Stimulated activated CD4-positive, alpha-beta T cell treated with anti-CD3 and anti-CD28 coated beads, Interleukin-12 subunit alpha, Interleukin-12 subunit beta, amount 100 ng/mL, for 48 hours (primary cell): ENCODE measurements around the gene ABCC1.
"Not testable (repeated sequence)": the region's sequence is repeated elsewhere in the genome, so short reads cannot be mapped to it uniquely, and the experiment has no call there.

Experiments
- DNase-seq, 3 donors: peaks; one replicate each; pipeline ENCODE4 v3.0.0-alpha.2; 2020; ENCODE audit warnings: low read depth in 2 of 3, low spot score in 1 of 3

The ABCC1 gene

DNA sequence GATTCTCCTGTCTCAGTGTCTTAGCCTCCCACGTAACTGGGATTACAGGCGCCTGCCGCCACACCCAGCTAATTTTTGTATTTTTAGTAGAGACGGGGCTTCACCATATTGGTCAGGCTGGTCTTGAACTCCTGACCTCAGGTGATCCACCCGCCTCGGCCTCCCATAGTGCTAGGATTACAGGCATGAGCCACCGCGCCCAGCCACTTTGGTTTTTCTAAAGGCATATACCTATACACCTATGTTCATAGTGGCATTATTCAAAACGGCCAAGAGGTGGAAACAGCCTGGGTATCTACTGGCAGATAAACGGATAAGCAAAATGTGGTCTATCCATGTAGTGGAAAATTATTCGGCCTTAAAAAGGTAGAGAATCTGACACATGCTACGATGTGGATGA lies 203.6 kb downstream of the ABCC1 start:
- not testable (repeated sequence) for DNase-seq

DNA sequence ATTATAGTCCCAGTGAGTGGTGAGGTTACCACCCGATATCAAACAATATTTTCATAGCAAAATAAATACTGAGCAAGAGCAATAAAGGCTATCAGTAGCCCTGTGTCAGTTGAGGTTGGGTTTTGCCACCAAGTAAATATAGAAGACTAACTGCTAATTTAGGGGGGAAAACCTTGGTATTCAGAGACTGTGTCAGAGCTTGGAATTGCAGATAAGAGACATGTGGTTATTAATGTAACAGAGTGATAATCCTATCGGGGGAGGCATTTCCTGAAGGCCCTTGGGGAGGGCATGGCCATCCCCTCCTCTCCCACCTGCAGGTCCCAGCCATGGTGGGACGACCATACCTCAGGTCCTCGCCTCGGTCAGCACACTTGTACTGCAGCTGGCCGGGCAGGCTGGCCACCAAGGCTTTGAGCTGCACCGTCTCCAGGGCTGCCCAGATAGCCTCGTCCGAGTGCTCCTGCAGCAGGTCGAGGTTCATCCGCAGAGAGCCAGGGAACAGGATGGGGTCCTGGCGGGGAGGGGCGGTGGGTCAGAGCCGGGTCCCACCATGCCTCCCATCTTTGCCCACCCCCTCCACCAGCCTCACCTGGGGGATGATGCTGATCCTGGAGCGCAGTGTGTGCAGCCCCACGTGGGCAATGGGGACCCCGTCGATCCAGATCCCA lies 205.0 kb downstream of the ABCC1 start:
- no peak for DNase-seq

DNA sequence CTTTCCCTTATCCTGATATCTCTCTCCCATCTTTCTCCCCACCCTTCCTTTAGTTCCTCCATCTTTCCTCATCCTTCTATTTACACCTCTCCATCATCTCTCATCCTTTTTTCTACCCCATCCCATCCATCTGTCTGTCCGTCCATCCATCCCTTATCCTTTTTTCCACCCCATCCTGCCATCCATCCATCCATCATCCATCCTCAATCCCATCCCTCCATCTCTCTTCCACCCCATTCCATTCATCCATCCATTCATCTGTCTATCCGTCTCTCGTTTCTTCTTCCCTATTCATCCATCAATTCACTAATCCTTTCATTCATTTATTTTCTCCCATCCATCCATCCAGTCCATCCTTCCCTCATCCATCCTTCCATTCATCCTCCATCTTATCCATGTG lies 205.8 kb downstream of the ABCC1 start:
- DNase-seq = no peak

DNA sequence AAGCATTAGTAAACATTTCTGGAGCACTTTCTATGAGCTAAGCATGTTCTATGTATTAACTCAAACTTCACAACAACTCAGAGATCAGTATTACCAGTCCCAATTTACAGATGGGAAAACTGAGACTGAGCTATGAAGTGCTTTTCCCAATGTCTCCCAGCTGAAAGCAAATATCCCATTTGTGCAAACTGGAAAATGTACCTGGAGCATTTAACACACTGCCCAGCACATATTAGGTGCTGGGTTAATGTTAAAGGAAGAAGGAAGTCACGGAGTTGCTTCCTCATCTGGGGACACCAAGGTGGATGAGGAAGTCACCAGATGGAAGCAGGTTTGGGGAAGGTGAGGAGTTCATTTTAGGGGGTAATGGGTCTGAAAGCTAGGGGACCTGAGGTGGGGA lies 207.8 kb downstream of the ABCC1 start:
- DNase-seq = no peak

DNA sequence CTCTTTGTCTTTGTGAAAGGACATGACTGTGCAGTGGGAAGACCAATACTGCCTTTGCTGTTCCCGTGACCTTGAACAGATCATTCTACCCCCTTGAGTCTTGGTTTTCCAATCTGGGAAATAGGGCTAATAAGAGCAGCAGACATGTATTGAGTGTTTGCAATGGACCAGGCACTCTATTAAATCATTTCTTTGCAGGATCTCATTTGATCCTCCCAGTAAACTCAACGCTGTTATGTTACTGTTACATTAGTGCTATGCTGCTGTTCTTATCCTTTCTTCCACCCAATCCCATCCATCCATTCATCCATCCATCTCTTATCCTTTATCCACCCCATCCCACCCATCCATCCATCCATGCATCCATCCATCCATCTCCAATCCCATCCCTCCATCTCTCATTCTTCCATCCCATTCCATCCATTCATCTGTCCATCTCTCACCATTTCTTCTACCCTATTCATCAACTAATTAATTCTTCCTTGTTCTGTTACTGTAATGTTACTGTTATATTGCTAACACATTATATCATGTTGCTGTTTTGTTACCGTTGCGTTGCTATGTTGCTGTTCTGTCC lies 208.8 kb downstream of the ABCC1 start:
- DNase-seq = no peak

DNA sequence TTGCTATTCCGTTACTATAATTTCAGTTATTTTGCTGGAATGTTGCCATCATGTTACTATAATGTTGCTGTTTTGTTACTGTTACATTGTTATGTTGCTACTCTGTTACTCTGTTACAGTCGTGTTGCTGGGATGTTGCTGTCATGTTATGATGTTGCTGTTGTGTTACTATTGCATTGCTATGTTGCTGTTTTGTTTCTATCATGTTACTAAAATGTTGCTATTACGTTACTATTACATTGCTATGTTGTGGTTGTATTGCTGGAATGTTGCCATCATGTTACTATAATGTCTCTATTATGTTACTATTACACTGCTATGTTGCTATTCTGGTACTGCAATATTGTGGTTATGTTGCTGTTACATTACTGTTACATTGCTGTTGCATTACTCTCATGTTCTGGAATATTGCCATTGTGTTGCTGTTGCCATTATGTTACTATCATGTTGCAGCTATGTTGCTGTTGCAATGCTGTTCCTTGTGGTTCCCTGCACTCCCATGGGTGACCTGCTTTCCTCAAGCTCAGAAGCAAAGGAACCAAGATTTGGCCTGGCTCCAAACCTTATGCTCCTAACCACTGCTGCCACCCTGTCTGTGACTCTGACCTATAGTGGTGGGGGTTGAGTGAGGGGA lies 209.4 kb downstream of the ABCC1 start:
- DNase-seq = no peak

DNA sequence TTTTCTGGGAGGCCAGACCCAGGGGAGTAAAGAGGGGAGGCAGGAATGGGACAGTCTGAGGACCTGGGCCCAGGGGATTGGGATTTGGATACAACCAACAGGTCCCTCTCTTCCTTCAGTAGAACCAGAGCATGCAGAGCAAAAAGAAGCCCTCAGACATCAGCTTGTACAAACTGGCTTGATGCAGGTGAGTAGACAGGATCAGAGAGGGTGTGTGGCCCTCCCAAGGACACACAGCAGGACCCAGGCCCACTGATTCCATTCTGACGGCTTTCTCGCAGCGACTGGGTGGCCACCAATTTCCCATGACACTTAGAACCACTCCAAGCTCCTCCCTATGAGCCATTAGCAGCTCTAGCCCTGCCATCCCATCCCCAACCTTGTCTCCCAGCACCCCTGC lies 210.2 kb downstream of the ABCC1 start:
- DNase-seq = no peak

DNA sequence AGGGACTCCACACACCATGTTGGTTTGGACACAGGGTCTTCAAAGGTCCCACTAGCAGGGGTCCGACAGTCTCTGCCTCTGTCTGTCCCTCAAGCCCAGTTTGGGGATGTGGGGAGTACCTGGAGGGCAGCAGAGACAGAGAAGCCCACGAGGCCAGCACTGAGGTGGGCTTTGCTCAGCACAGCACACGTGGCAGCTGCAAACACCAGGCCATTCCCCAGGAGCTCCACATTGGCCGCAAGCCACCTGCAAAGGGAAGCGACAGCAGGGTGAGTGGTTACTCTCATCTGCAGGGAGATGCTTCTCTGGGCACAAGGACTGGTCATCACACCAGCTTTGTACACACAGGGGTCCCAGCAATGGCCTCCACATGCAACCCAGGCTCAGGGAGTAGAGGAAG lies 211.9 kb downstream of the ABCC1 start:
- DNase-seq = no peak

DNA sequence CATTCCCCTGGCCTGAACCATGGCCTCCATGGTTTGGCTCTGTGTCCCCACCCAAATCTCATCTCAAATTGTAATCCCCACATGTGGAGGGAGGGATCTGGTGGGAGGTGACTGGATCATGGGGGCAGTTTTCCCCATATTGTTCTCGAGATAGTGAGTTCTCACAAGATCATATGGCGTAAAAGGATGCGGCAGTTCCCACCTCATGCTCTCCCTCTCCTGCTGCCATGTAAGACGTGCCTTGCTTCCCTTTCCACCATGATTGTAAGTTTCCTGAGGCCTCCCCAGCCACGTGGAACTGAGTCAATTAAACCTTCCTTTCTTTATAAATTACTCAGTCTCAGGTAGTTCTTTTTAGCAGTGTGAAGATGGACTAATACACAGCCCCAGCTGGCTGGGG lies 212.4 kb downstream of the ABCC1 start:
- DNase-seq = not testable (repeated sequence)

DNA sequence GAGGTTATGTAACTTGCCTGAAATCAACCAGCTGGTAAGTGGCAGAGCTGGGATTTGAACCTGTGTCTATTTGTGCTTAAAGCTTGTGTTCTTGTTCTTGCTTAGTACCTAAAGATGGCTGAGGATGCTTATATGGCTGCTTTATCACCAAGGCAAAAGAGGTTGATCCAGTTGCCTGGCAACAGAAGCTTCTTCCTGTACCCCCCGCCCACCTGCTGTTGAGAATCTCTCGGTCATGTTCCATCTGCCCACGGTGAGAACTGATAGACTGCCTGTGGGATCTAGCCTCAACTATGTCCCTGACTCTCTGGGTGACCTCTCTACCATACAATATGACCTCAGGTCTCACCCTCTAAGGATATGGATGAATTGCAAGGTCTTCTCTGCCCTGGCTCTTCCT lies 213.2 kb downstream of the ABCC1 start:
- peak in 1 of 3 donors; percentile 7 for DNase-seq

DNA sequence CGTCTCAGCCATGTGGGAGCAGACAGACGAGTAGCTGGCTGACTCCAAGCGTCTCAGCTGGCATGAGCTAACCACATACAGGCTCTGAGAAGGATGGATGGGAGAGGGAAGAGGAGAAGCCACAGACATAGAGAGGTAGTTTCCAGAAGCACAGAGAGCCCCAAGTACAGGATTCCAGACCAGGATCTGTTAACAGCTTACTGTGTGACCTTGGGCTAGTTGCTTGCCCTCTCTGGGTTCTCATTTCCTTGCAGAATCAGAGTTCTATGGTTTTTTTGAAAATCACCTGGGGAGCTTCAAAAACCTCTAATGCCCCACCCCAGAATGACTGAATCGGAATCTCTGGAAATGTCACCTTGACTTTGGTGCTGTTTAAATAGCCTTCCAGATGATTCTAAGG lies 213.7 kb downstream of the ABCC1 start:
- DNase-seq = no peak

DNA sequence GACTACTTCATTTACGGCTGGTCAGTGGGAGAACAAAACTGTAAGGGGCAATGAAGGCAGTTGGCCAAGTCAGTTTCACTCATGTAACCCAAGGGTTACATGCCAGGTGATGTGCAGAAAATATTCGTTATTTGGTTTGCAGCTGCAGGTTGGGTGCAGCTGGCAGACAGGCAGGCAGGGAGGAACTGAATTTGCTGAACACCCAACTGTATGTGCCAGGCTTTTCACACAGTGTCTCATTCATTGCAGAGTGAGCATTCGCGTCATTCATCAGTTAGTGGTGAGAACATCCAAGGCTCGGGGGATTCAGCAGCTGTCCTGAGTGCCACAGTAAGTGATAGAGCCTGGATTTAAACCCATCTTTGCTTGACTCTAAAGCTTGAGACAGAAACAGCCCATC lies 214.2 kb downstream of the ABCC1 start:
- DNase-seq = no peak

DNA sequence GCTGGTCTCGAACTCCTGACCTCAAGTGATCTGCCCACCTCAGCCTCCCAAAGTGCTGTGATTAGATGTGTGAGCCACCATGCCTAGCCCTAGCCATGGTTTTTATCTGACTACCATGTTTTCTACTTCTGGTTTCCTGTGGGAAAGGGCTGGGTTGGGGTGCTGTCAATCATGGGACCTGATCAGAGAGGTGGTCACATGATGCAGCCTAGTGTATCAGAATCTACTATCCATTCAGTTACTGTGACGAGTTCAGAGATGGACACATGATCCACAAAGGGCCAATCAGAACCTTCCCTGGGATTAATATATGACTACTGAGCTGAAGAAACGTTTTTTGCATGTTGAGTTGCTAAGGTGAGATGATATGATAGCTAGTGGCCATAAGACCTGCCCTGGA lies 214.8 kb downstream of the ABCC1 start:
- DNase-seq = no peak

DNA sequence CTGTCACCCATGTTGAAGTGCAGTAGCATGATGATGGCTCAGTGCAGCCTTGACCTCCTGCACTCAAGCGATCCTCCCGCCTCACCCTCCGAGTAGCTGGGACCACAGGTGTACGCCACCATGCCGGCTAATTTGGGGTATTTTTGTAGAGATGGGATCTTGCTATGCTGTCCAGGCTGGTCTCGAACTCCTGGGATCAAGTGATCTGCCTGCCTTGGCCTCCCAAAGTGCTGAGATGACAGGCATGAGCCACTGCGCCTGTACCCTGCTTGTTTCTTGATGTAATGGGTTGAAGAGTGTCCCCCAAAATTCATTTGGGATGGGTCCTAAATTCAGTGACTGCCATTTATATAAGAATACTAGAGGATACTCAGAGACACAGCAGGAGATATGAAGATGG lies 216.7 kb downstream of the ABCC1 start:
- DNase-seq = no peak

DNA sequence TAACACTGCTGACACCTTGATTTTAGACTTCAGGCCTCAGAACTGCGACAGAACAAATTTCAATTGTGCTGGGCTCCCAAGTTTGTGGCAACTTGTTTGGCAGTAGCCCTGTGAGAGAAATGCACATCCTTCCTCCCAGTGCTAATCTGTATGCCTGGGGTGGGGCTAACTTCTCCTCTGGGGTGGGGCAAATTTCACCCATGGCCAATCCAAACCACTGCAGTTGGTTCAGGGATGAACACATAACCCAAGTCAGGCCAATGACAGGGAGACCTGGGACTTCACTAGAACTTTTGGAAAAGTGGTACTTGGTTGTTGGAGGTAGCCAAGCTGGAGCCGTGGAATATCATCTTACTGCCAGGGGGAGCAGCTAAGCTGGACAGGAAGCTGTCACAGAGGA lies 217.5 kb downstream of the ABCC1 start:
- no peak for DNase-seq

DNA sequence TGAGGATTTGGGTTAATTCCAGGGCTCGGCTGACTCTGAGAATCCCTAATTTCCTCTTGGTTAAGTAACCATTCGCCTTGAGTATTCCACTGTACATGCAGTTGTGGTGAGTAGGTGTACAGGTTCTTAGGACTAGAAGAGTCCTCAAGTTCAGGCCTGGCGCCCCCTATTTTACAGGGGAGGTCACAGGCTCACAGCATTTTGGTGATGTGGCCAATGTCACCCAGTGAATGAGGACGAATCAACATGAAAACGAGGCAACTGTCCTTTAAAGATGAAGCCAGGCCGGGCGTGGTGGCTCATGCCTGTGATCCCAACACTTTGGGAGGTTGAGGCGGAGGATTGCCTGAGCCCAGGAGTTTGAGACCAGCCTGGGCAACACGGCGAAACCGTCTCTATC lies 218.5 kb downstream of the ABCC1 start:
- DNase-seq = no peak

DNA sequence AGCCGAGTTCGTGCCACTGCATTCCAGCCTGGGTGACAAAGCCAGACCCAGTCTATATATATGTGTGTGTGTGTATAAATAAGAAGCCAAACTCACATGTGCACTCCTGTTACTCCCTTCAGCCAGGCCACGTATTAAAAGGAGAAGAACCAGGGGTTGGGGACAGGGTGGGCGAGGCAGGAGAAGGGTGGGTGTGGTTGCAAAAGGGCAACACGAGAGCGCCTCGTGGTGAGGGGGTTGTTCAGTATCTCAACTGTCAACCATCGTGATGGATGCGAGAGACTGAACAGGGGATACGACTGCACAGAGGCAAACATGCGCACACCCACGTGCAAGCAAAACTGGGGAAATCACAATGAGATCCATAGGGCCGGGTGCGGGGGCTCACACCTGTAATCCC lies 219.0 kb downstream of the ABCC1 start:
- DNase-seq = no peak

DNA sequence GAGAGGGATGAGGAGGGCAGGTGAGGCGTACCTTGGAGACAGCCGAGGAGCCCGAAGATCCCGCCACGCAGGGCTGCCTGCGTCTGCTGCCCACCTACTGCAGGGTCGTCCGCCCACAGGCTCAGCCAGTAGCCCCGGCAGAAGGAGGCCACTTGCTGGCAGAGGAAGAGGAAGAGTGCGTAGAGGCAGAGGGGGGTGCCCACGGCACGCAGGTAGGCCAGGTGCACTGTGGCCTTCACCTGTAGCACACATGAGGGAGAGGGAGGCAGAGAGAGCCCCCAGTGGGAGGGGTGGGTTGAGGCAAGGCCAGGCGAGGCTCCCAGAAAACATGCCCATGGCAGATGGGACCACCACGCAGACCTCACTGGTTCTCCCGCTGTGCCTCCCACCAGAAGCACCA lies 220.2 kb downstream of the ABCC1 start:
- DNase-seq = no peak

DNA sequence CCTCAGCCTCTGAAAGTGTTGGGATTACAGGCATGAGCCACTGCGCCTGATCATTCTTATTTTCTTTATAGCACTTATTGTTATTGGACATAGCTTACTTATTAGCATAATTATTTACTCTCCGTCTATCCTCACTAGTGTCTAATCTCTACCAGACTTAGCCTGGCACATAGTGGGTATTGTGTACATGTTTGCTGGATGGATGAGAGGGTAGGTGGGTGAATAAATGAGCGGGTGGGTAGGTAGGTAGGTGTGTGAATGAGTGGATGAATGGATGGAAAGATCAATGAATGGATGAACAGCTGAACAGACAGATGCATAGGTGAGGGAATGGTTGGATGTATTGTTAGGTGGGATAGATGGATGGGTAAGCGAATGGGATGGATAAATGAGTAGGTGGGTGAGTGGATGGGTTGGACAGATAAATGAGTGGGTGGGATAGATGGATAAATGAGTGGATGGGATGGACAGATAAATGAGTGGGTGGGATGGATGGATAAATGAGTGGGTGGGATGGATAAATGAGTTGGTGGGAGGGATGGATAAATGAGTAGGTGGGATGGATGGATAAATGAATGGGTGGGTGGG lies 222.0 kb downstream of the ABCC1 start:
- no peak for DNase-seq

DNA sequence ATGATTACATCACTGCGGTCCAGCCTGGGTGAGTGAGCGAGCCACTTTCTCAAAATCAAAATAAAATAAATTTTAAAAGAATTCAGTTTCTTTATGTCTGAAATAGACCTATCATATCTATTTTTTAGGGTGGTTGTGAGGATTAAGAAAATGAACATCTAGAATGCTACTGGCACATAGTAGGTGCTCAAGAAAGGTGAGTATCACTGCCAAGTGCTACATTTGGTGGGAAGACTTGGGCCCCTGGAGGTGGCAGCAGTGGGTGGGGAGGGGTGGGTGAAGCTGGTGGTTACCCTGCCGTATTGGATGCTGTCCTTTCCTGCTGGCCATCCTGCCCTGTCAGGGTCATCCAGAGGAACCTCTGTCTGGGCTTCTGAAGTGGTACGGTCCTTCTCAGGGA lies 223.6 kb downstream of the ABCC1 start:
- no peak for DNase-seq

DNA sequence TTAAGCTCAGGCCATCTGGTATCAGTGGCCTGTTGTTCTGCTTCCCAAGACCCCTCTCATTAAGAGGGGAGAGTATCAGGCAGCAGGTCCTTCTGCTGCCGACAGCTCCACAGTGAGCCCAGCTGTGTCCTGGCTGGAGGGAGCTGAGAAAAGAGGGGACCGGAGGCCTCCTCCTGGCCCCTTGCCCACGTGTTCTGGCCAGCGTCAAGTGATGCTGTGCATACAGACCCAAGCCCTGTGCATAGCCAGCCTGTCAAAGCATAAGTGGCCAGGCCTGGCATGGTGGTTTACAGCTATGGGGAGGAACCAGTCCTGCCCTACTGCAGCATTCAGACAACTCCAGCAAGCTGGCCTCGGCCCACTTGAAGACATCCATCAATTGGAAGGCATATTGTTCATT lies 225.9 kb downstream of the ABCC1 start:
- DNase-seq = no peak

DNA sequence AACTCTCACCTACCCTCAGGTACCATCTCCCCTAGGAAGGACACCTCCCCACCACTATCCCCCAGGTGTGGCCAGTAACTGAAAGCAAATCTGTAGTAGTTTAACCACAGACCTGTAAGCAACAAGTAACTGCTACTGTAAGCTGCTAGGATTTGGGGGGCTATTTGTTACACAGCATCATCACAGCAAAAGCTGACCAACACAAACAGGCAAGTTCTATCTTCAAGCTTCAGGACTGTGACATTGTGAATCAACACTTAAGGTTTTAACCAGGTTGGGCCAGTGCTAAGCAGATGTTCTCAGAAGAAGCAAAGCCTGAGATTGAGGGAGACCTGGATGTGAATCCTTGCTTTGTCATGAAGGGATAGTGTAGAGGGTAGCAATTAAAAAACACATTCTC lies 226.9 kb downstream of the ABCC1 start:
- no peak for DNase-seq
